Measurements from ENCODE around the gene DFFB.

GRCh38 chr1:3900969-3901529 lies 43.8 kb downstream of the DFFB start:
- TF ChIP-seq EZH2 (IDR thresholded peaks at IDR 0.05; ENCODE audit: borderline replicate concordance) (no peak), EZH2phosphoT487 (IDR thresholded peaks at IDR 0.05; ENCODE audit: low read depth, severe bottlenecking, unreplicated experiment) (no peak)

Measured in hepatocyte (in vitro differentiated cells).